ENCODE measurements around the gene THAP3. TPM values are rescaled to one million over a fixed set of nuclear protein-coding genes. Genes with fewer than 3 reads are reported as not detected.

The THAP3 gene
- total and polyA plus RNA-seq, 2 of the 8 experiments (the other 6 are each of a cell fraction or from before 2014, with no cell fraction given) = 8.2 to 15.3 TPM

DNA sequence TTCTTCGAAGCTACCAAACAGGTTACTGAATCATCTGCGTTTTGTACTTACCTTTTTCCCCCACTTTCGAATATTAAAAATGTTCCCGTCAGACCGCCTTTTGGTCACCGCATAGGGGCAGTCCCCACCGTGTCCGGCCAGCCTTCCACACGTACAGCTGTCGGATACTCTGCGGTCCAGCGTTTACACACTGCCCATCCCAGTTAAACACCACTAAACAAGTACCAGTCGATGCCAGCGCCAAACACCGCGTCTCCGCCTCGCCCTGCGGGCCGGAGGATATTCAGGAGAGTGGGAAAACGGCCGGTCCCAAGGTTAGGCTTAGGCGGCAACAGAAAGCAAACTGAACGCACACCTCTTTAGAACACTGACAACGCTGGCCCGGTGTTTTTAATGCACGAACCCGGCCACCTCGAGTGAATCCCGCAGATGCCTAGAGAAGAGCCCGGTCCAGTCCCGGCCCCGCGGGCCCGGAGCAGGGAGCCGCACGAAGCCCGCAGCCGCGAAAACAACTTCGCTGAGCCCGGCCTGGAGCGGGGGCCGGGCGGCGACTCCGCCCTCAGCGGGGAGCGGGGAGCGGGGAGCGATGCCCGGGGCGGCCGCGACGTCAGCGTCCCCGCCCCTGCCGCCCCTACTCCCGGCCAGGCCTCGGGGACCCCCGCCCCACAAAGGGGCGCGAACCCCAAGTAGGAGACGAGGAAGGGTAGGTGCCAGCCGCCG lies 11.9 kb upstream of the THAP3 start:
- peaks cover 12 to 28% of the 10 kb centered on the region in 2 experiments for H3K79me2 ChIP-seq (ENCODE audit: control insufficient read depth in 1 of 2, insufficient read depth in 2 of 2, low read length in 2 of 2)
- H3K27ac ChIP-seq (ENCODE audit: low read depth, low read length) = 0 out of 2 replicates have a peak overlapping the region, but pooled peaks have one; percentile 13
- no peak for TF ChIP-seq SP1 (IDR thresholded peaks at IDR 0.05; ENCODE audit: low read depth, low read length)
- TF ChIP-seq RAD21 (IDR thresholded peaks at IDR 0.05 in 1 of 2, conservative IDR thresholded peaks at IDR 0.05 in 1 of 2; ENCODE audit: low read depth in 2 of 2, low read length in 2 of 2) = no peak
- no peak for TF ChIP-seq EZH2 (IDR thresholded peaks at IDR 0.05; ENCODE audit: low read depth, low read length, severe bottlenecking)
- TF ChIP-seq SP2 (IDR thresholded peaks at IDR 0.05; ENCODE audit: low read length) = no peak
- TF ChIP-seq EP300 (IDR thresholded peaks at IDR 0.05; ENCODE audit: borderline replicate concordance in 1 of 2, low read depth in 2 of 2, low read length in 2 of 2) = no peak
- peak; percentile 59 for TF ChIP-seq SAP30 (IDR thresholded peaks at IDR 0.05; ENCODE audit: insufficient read depth, insufficient replicate concordance, low read length)
- TF ChIP-seq, protein P1, sequence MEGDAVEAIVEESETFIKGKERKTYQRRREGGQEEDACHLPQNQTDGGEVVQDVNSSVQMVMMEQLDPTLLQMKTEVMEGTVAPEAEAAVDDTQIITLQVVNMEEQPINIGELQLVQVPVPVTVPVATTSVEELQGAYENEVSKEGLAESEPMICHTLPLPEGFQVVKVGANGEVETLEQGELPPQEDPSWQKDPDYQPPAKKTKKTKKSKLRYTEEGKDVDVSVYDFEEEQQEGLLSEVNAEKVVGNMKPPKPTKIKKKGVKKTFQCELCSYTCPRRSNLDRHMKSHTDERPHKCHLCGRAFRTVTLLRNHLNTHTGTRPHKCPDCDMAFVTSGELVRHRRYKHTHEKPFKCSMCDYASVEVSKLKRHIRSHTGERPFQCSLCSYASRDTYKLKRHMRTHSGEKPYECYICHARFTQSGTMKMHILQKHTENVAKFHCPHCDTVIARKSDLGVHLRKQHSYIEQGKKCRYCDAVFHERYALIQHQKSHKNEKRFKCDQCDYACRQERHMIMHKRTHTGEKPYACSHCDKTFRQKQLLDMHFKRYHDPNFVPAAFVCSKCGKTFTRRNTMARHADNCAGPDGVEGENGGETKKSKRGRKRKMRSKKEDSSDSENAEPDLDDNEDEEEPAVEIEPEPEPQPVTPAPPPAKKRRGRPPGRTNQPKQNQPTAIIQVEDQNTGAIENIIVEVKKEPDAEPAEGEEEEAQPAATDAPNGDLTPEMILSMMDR (IDR thresholded peaks at IDR 0.05; ENCODE audit: control extremely low read depth in 1 of 3, insufficient read depth in 1 of 3, low read depth in 1 of 3, low read length in 3 of 3) = peak in 1 of 3 experiments; percentile 6; a peak in 1 of 4 replicates

More for the DNA sequence above, 11.9 kb upstream of the THAP3 start:
- H4K20me1 ChIP-seq (replicated peaks in 1 of 2; ENCODE audit: control insufficient read depth in 1 of 2, insufficient read depth in 2 of 2, low read length in 2 of 2) = peaks cover 7 to 13% of the 10 kb centered on the region in 2 experiments
- H3K4me1 ChIP-seq (replicated peaks in 1 of 4; ENCODE audit: control insufficient read depth in 3 of 4, insufficient read depth in 4 of 4, low read length in 3 of 4) = peaks cover 0 to 2% (median 0%) of the 10 kb centered on the region in 4 experiments; a peak in 1 of 7 replicates
- 4% methylated on average over 42 of the region's 67 CpGs; no CpG with 5 or more reads in 1 of the 2 experiments for WGBS, 2 experiments (ENCODE audit: extremely low coverage in 1 of 2, insufficient coverage in 1 of 2, insufficient read length in 1 of 2, insufficient replicate concordance in 2 of 2, low coverage in 1 of 2, low lambda C conversion rate in 2 of 2, missing lambda C conversion rate in 1 of 2)
- no peak overlapping the region for H3K56ac ChIP-seq (replicated peaks; ENCODE audit: insufficient read length, low read depth, low read length)
- no peak overlapping the region for H2BK120ac ChIP-seq (replicated peaks; ENCODE audit: low read depth, low read length)
- H2AFZ ChIP-seq (ENCODE audit: low read length) = peak overlapping the region; percentile 82; the same call in 1 of the 2 replicates
- no peaks in the 10 kb centered on the region for H3K9me3 ChIP-seq (ENCODE audit: insufficient read depth in 2 of 2, low read depth in 1 of 2, low read length in 1 of 2)
- H3K4me2 ChIP-seq (ENCODE audit: insufficient read depth in 1 of 2, low read depth in 2 of 2, low read length in 2 of 2) = peak overlapping the region; percentile 79 to 100
- peaks cover 8% of the 10 kb centered on the region; the same call in 1 of the 2 replicates for H3K23me2 ChIP-seq (ENCODE audit: low read depth, low read length)
- no peak overlapping the region; the same call in 1 of the 2 replicates for H3K18ac ChIP-seq (ENCODE audit: extremely low read depth, low read length)
- DNase-seq (ENCODE audit: low read depth in 1 of 2, low spot score in 2 of 2) (no peak), FAIRE-seq (no peak)
- H3K9ac ChIP-seq (replicated peaks in 1 of 4; ENCODE audit: extremely low read depth in 1 of 4, low read depth in 3 of 4, low read length in 3 of 4) = peak overlapping the region; percentile 51 to 68 (median 55); a peak in 6 of 7 replicates
- no peak overlapping the region for H2BK12ac ChIP-seq (ENCODE audit: low read depth, low read length)
- no peak overlapping the region for H2BK20ac ChIP-seq (ENCODE audit: low read length)
- H3K4ac ChIP-seq (replicated peaks; ENCODE audit: insufficient read length, low read depth, low read length) = no peak overlapping the region
- CTCF ChIA-PET (ENCODE audit: partially characterized antibody) = interaction anchor here (0.6 to 1.4 kb wide), 2 partner anchors 8 to 19 kb away, joined by 4 to 6 read pairs; no protein-coding TSS in a partner anchor
- H3K4me3 ChIP-seq (ENCODE audit: extremely low read depth in 1 of 4, insufficient read depth in 2 of 4, low read depth in 3 of 4, low read length in 4 of 4) = peak overlapping the region; percentile 76 to 100 (median 86)
- no peak overlapping the region for H2AK5ac ChIP-seq (ENCODE audit: low read depth, low read length)
- peaks cover 0 to 10% (median 3%) of the 10 kb centered on the region in 4 experiments; a peak in 6 of 8 replicates for H3K36me3 ChIP-seq (ENCODE audit: control insufficient read depth in 2 of 4, insufficient read depth in 4 of 4, low read length in 3 of 4)
- H3K23ac ChIP-seq (ENCODE audit: insufficient read length) = no peak overlapping the region
- peaks cover 5% of the 10 kb centered on the region for H3K79me1 ChIP-seq (ENCODE audit: low read depth, low read length)
- no peak overlapping the region for H3K14ac ChIP-seq (ENCODE audit: insufficient read length)
- no peaks in the 10 kb centered on the region for H3K27me3 ChIP-seq (replicated peaks in 1 of 4; ENCODE audit: control insufficient read depth in 3 of 4, extremely low read depth in 1 of 4, insufficient read depth in 3 of 4, low read length in 3 of 4)
- peak overlapping the region; percentile 40; the same call in 1 of the 2 replicates for H2BK5ac ChIP-seq (ENCODE audit: low read depth, low read length)
- H4K8ac ChIP-seq (ENCODE audit: extremely low read depth, insufficient read depth, low read length) = peak overlapping the region; percentile 81; the same call in 1 of the 2 replicates
- 0 out of 2 replicates have a peak overlapping the region, but pooled peaks have one; percentile 75 for H2BK15ac ChIP-seq (ENCODE audit: low read length)
- H4K5ac ChIP-seq (ENCODE audit: insufficient read length, low read depth, low read length) = no peak overlapping the region
- no peak overlapping the region for H4K91ac ChIP-seq (replicated peaks; ENCODE audit: insufficient read length, low read length)
- POLR2A ChIA-PET (ENCODE audit: partially characterized antibody) = interaction anchor here (0.6 to 5.7 kb wide), 6 partner anchors 9 to 296 kb away, joined by 3 to 66 read pairs (median 4); partner anchors contain the start of gene KLHL21

Data from H1 (cell line).